ENCODE data around the gene EGR4. TPM values are rescaled to one million over a fixed set of nuclear protein-coding genes. Genes with fewer than 3 reads are reported as not detected.

Gene EGR4
- total RNA-seq, 1 experiment from 2014 or later, result not detected

- Histone ChIP-seq H3F3A (ENCODE audit: low read length, unreplicated experiment) (no peaks in the 10 kb centered on the region), H3K4me3 (ENCODE audit: low read length) (no peak overlapping the region), H3K27me3 (ENCODE audit: low read length) (peaks cover 73% of the 10 kb centered on the region), H3K9me3 (ENCODE audit: low read length) (no peaks in the 10 kb centered on the region), H3K4me1 (ENCODE audit: insufficient read depth, low read length) (no peaks in the 10 kb centered on the region), H3K36me3 (ENCODE audit: low read depth, low read length) (no peaks in the 10 kb centered on the region), H3K9ac (ENCODE audit: low read length) (no peak overlapping the region), H3K27ac (ENCODE audit: low read length) (no peak overlapping the region), H3K4me2 (ENCODE audit: low read length) (no peak overlapping the region), H3K9me2 (replicated peaks; ENCODE audit: low read length) (no peaks in the 10 kb centered on the region), H2AFZ (ENCODE audit: low read length) (no peak overlapping the region), H3K79me2 (ENCODE audit: low read length) (no peaks in the 10 kb centered on the region), H4K20me1 (ENCODE audit: low read length) (no peaks in the 10 kb centered on the region)
- no peak for ATAC-seq
- no peak for DNase-seq
- intact Hi-C loops (cut with micrococcal nuclease), result no loop called here
- POLR2A ChIA-PET (ENCODE audit: unreplicated experiment), result no interaction called here
- no peak for TF ChIP-seq EZH2 (IDR thresholded peaks at IDR 0.05; ENCODE audit: low read length, unreplicated experiment)
- TF ChIP-seq EZH2phosphoT487 (IDR thresholded peaks at IDR 0.05; ENCODE audit: borderline replicate concordance, low read length), result no peak
- no peak for TF ChIP-seq CTCF (conservative IDR thresholded peaks at IDR 0.05; ENCODE audit: low read depth, low read length)
- BruUV-seq (replicated peaks), result no TSS peak
- CTCF ChIA-PET, result no interaction called here
Measured at GRCh38 chr2:73292316-73292905, 937 bp downstream of the EGR4 start.

- Histone ChIP-seq H3K9me3 (ENCODE audit: low read length) (no peaks in the 10 kb centered on the region), H3K4me2 (ENCODE audit: low read length) (no peak overlapping the region), H3K9me2 (replicated peaks; ENCODE audit: low read length) (no peaks in the 10 kb centered on the region), H3K4me1 (ENCODE audit: insufficient read depth, low read length) (no peaks in the 10 kb centered on the region), H3K27me3 (ENCODE audit: low read length) (peaks cover 65% of the 10 kb centered on the region), H3K9ac (ENCODE audit: low read length) (no peak overlapping the region), H3K36me3 (ENCODE audit: low read depth, low read length) (no peaks in the 10 kb centered on the region), H2AFZ (ENCODE audit: low read length) (no peak overlapping the region), H3F3A (ENCODE audit: low read length, unreplicated experiment) (no peaks in the 10 kb centered on the region), H3K4me3 (ENCODE audit: low read length) (no peak overlapping the region), H3K27ac (ENCODE audit: low read length) (no peak overlapping the region), H3K79me2 (ENCODE audit: low read length) (no peaks in the 10 kb centered on the region), H4K20me1 (ENCODE audit: low read length) (no peaks in the 10 kb centered on the region)
- TF ChIP-seq CTCF (conservative IDR thresholded peaks at IDR 0.05; ENCODE audit: low read depth, low read length) (no peak), EZH2 (IDR thresholded peaks at IDR 0.05; ENCODE audit: low read length, unreplicated experiment) (no peak), EZH2phosphoT487 (IDR thresholded peaks at IDR 0.05; ENCODE audit: borderline replicate concordance, low read length) (no peak)
- ATAC-seq, result no peak
- POLR2A ChIA-PET (ENCODE audit: unreplicated experiment), result no interaction called here
- intact Hi-C loops (cut with micrococcal nuclease), result no loop called here
- CTCF ChIA-PET, result no interaction called here
- no TSS peak for BruUV-seq (replicated peaks)
- no peak for DNase-seq
Measured at GRCh38 chr2:73291461-73292315, 1.7 kb downstream of the EGR4 start.

- BruUV-seq (replicated peaks), result no TSS peak
- no peak overlapping the region for H3K4me3 ChIP-seq (ENCODE audit: low read length)
- H3K27ac ChIP-seq (ENCODE audit: low read length), result no peak overlapping the region
- ATAC-seq (0 out of 2 replicates have a peak, but pooled peaks have one; percentile 26), DNase-seq (peak; percentile 37)
- H3K4me2 ChIP-seq (ENCODE audit: low read length), result no peak overlapping the region
- no peaks in the 10 kb centered on the region for H3K9me3 ChIP-seq (ENCODE audit: low read length)
- intact Hi-C loops (cut with micrococcal nuclease), result no loop called here
- H3K79me2 ChIP-seq (ENCODE audit: low read length), result no peaks in the 10 kb centered on the region
- no peak overlapping the region for H2AFZ ChIP-seq (ENCODE audit: low read length)
- no peaks in the 10 kb centered on the region for H4K20me1 ChIP-seq (ENCODE audit: low read length)
- ChIA-PET POLR2A (ENCODE audit: unreplicated experiment) (no interaction called here), CTCF (no interaction called here)
- no peak for TF ChIP-seq EZH2phosphoT487 (IDR thresholded peaks at IDR 0.05; ENCODE audit: borderline replicate concordance, low read length)
- TF ChIP-seq EZH2 (IDR thresholded peaks at IDR 0.05; ENCODE audit: low read length, unreplicated experiment), result no peak
- TF ChIP-seq CTCF (conservative IDR thresholded peaks at IDR 0.05; ENCODE audit: low read depth, low read length), result no peak
- H3K9ac ChIP-seq (ENCODE audit: low read length), result no peak overlapping the region
- H3F3A ChIP-seq (ENCODE audit: low read length, unreplicated experiment), result no peaks in the 10 kb centered on the region
- H3K9me2 ChIP-seq (replicated peaks; ENCODE audit: low read length), result no peaks in the 10 kb centered on the region
- H3K4me1 ChIP-seq (ENCODE audit: insufficient read depth, low read length), result no peaks in the 10 kb centered on the region
- H3K36me3 ChIP-seq (ENCODE audit: low read depth, low read length), result no peaks in the 10 kb centered on the region
- peaks cover 59% of the 10 kb centered on the region for H3K27me3 ChIP-seq (ENCODE audit: low read length)
Measured at GRCh38 chr2:73291093-73291460, 2.3 kb downstream of the EGR4 start.
